ENCODE measurements around the gene GM2A.

The GM2A gene

DNA sequence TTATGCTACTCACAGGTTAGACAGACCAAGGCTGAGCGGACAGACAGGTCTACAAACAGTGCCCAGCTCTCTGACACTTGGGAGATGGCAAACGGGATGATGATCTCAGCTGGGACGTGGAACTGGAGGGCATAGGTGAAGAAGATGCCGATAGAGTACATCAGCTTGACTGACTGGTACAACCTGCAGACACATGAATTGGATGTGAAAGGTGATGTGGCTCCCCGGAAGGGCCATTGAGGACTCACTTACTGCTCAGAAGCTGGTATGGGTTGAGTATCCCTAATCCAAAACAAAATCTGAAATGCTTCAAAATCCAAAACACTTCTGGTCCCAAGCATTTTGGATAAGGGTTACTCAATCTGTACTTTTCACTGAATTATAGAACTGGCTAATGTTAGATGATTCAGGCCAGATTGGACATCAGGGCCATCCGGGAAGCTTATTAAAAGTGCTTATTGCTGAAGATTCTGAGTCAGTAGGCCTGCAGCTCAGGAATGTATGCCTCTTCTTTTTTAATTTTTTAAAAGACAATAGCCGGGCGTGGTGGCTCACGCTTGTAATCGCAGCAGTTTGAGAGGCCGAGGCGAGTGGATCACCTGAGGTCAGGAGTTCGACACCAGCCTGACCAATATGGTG, 28.1 kb downstream of the GM2A start:
- CTCF ChIA-PET, result interaction anchor here (1.0 to 3.5 kb wide), 3 partner anchors 35 to 155 kb away, joined by 4 to 19 read pairs (median 11); no protein-coding TSS in a partner anchor
- DNase-seq (ENCODE audit: extremely low spot score), result no peak
- POLR2A ChIA-PET, result no interaction called here
- TF ChIP-seq, protein P1, sequence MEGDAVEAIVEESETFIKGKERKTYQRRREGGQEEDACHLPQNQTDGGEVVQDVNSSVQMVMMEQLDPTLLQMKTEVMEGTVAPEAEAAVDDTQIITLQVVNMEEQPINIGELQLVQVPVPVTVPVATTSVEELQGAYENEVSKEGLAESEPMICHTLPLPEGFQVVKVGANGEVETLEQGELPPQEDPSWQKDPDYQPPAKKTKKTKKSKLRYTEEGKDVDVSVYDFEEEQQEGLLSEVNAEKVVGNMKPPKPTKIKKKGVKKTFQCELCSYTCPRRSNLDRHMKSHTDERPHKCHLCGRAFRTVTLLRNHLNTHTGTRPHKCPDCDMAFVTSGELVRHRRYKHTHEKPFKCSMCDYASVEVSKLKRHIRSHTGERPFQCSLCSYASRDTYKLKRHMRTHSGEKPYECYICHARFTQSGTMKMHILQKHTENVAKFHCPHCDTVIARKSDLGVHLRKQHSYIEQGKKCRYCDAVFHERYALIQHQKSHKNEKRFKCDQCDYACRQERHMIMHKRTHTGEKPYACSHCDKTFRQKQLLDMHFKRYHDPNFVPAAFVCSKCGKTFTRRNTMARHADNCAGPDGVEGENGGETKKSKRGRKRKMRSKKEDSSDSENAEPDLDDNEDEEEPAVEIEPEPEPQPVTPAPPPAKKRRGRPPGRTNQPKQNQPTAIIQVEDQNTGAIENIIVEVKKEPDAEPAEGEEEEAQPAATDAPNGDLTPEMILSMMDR (IDR thresholded peaks at IDR 0.05; ENCODE audit: control extremely low read depth, extremely low read depth, low read depth, missing control alignments), result no peak

- DNase-seq (ENCODE audit: extremely low spot score), result no peak
- TF ChIP-seq, protein P1 (IDR thresholded peaks at IDR 0.05; ENCODE audit: control extremely low read depth, extremely low read depth, low read depth, missing control alignments), result no peak
- ChIA-PET POLR2A (no interaction called here), CTCF (interaction anchor here (0.7 to 2.8 kb wide), 9 partner anchors 9 to 369 kb away, joined by 3 to 19 read pairs (median 4); no protein-coding TSS in a partner anchor)
Measured at GRCh38 chr5:151283120-151283825, 30.3 kb downstream of the GM2A start.

- ChIA-PET CTCF (interaction anchor here (0.7 to 4.5 kb wide), 5 partner anchors 9 to 368 kb away, joined by 3 to 28 read pairs (median 3); no protein-coding TSS in a partner anchor), POLR2A (no interaction called here)
- DNase-seq (ENCODE audit: extremely low spot score), result no peak
- TF ChIP-seq, protein P1 (IDR thresholded peaks at IDR 0.05; ENCODE audit: control extremely low read depth, extremely low read depth, low read depth, missing control alignments), result peak; percentile 30
Measured at GRCh38 chr5:151284392-151284967, 31.5 kb downstream of the GM2A start.

GRCh38 chr5:151285683-151286082, 32.7 kb downstream of the GM2A start:
- TF ChIP-seq, protein P1 (IDR thresholded peaks at IDR 0.05; ENCODE audit: control extremely low read depth, extremely low read depth, low read depth, missing control alignments), result no peak
- ChIA-PET POLR2A (no interaction called here), CTCF (interaction anchor here (1.1 to 4.5 kb wide), 5 partner anchors 10 to 61 kb away, joined by 3 to 28 read pairs (median 3); no protein-coding TSS in a partner anchor)
- DNase-seq (ENCODE audit: extremely low spot score), result no peak

GRCh38 chr5:151286246-151286645, 33.3 kb downstream of the GM2A start:
- POLR2A ChIA-PET, result no interaction called here
- TF ChIP-seq, protein P1 (IDR thresholded peaks at IDR 0.05; ENCODE audit: control extremely low read depth, extremely low read depth, low read depth, missing control alignments), result no peak
- CTCF ChIA-PET, result interaction anchor here (1.1 to 4.5 kb wide), 4 partner anchors 11 to 31 kb away, joined by 3 to 28 read pairs (median 5); no protein-coding TSS in a partner anchor

GRCh38 chr5:151288180-151288579, 35.2 kb downstream of the GM2A start:
- TF ChIP-seq, protein P1 (IDR thresholded peaks at IDR 0.05; ENCODE audit: control extremely low read depth, extremely low read depth, low read depth, missing control alignments), result peak; percentile 35
- CTCF ChIA-PET, result interaction anchor here (0.8 to 4.5 kb wide), 4 partner anchors 14 to 235 kb away, joined by 3 to 28 read pairs (median 4); no protein-coding TSS in a partner anchor
- POLR2A ChIA-PET, result no interaction called here
- DNase-seq (ENCODE audit: extremely low spot score), result peak; percentile 23

More at GRCh38 chr5:151286246-151286645, 33.3 kb downstream of the GM2A start:
- no peak for DNase-seq (ENCODE audit: extremely low spot score)
